Measurements from ENCODE around the gene CAMKK2.
A peak's percentile ranks its signal among the peaks of the same experiment; 100 is the strongest.
"Not testable (repeated sequence)": the region's sequence is repeated elsewhere in the genome, so short reads cannot be mapped to it uniquely, and the experiment has no call there.

The CAMKK2 gene

DNA sequence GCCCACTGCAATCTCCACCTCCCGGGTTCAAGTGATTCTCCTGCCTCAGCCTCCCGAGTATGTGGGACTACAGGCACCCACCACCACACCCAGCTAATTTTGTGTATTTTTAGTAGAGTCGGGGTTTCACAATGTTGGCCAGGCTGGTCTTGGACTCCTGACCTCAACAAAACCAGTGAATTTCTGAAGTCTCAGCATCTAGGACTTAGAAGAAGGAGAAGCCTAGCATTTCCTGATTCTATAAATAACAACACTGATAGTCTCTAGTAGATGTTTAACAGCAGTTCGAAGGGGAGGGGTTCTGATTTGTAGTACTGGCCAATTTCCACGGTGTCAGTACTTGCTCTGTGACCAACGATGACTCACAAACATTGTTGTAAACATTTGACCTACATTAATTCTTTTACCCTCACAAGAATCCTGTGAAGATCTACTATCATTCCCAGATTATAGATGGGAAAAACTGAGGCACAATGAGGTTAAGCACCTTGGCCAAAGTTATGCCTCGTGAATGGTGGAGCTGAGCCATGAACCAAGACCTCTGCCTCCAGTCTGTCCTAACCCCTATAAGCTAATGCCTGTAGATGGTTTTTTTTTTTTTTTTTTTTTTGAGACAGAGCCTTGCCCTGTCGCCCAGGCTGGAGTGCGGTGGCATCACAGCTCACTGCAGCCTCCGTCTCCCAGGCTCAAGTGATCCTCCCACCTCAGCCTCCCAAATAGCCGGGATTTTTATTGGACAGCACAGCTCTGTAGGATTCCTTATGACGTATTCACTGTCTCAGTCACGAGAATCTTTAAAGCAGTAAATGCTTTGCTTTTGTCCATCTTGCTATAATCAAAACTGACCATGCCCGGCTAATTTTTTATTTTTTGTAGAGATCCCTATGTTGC lies 81.4 kb downstream of the CAMKK2 start:
- DNase-seq = no peak
- Histone ChIP-seq H3K27me3 (no peaks in the 10 kb centered on the region), H3K36me3 (no peaks in the 10 kb centered on the region), H3K4me1 (peaks cover 8% of the 10 kb centered on the region), H3K9me3 (no peaks in the 10 kb centered on the region), H3K4me3 (ENCODE audit: low read depth, low read length) (no peak overlapping the region)
- TF ChIP-seq, protein P1, sequence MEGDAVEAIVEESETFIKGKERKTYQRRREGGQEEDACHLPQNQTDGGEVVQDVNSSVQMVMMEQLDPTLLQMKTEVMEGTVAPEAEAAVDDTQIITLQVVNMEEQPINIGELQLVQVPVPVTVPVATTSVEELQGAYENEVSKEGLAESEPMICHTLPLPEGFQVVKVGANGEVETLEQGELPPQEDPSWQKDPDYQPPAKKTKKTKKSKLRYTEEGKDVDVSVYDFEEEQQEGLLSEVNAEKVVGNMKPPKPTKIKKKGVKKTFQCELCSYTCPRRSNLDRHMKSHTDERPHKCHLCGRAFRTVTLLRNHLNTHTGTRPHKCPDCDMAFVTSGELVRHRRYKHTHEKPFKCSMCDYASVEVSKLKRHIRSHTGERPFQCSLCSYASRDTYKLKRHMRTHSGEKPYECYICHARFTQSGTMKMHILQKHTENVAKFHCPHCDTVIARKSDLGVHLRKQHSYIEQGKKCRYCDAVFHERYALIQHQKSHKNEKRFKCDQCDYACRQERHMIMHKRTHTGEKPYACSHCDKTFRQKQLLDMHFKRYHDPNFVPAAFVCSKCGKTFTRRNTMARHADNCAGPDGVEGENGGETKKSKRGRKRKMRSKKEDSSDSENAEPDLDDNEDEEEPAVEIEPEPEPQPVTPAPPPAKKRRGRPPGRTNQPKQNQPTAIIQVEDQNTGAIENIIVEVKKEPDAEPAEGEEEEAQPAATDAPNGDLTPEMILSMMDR (IDR thresholded peaks at IDR 0.05; ENCODE audit: low read depth, low read length) = no peak

- DNase-seq = no peak
- TF ChIP-seq, protein P1 (IDR thresholded peaks at IDR 0.05; ENCODE audit: low read depth, low read length) = no peak
- Histone ChIP-seq H3K9me3 (no peaks in the 10 kb centered on the region), H3K4me3 (ENCODE audit: low read depth, low read length) (no peak overlapping the region), H3K27me3 (no peaks in the 10 kb centered on the region), H3K36me3 (no peaks in the 10 kb centered on the region), H3K4me1 (peaks cover 8% of the 10 kb centered on the region)
Measured at GRCh38 chr12:121214166-121214777, 82.2 kb downstream of the CAMKK2 start.

DNA sequence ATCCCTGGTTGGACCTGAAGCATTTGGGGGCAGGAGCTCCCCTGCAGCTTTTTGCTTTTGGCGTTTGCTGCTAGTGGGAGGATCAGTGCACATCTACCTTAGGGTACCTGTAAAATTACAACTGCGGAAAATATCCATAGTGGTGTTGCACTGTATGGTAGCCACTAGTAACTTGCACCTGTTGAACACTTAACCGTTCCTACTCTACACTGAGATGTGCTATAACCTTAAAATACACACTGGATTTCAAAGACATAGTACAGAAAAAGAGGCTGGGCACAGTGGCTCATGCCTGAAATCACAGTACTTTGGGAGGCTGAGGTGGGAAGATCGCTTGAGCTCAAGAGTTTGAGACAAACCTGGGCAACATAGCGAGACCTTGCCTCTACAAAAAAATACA lies 83.6 kb downstream of the CAMKK2 start:
- H3K9me3 ChIP-seq = no peaks in the 10 kb centered on the region
- H3K4me1 ChIP-seq = peaks cover 1% of the 10 kb centered on the region
- TF ChIP-seq, protein P1 (IDR thresholded peaks at IDR 0.05; ENCODE audit: low read depth, low read length) = no peak
- H3K4me3 ChIP-seq (ENCODE audit: low read depth, low read length) = no peak overlapping the region
- H3K36me3 ChIP-seq = no peaks in the 10 kb centered on the region
- no peaks in the 10 kb centered on the region for H3K27me3 ChIP-seq
- DNase-seq = no peak

DNA sequence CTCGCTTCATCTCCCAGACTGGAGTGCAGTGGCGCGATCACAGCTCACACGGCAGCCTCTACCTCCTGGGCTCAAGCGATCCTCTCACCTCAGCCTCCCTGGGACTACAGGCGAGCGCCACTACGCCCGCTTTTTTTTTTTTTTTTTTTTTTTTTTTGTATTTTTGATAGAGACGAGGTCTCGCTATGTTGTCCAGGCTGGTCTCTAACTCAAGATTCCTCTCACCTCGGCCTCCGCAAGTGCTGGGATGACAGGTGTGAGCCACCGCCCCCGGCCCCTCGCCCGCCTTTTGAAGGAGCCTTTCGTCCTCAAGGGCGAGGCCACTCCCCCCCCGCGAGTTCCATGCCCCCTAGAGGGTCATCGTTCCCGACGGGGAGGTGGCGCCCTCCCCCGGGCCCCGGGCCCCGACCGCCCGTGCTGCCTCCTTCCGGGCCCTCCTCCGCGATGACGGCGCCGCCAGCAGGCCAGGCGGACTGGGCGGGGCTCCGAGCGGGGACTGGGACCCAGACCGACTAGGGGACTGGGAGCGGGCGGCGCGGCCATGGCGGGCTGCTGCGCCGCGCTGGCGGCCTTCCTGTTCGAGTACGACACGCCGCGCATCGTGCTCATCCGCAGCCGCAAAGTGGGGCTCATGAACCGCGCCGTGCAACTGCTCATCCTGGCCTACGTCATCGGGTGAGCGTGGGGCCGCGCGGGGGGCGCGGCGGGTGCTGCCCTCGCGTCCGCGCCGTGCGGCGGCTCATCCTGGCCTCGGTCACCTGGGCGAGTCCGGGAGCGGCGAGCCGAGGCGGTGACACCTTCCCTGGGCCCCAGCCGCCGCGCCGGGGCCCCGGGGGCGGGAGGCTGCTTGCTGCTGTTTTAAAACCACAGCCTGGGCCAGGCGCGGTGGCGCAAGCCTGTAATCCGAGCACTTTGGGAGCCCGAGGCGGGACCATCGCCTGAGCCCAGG lies 86.6 kb downstream of the CAMKK2 start, which contains the start of gene P2RX4:
TSS of gene P2RX4 (plus strand) at position 506 of the 949 bp plus-strand sequence. CDS start at position 542, 36 bp downstream.
- Histone ChIP-seq H3K9me3 (no peaks in the 10 kb centered on the region), H3K36me3 (no peaks in the 10 kb centered on the region), H3K4me3 (ENCODE audit: low read depth, low read length) (peak within 1 kb of the TSS; percentile 67), H3K27me3 (no peaks in the 10 kb centered on the region), H3K4me1 (no peaks in the 10 kb centered on the region)
- TF ChIP-seq, protein P1 (IDR thresholded peaks at IDR 0.05; ENCODE audit: low read depth, low read length) = peak; percentile 19; the same call in 1 of the 2 replicates
- DNase-seq = peak; percentile 93

- no peaks in the 10 kb centered on the region for H3K27me3 ChIP-seq
- H3K4me1 ChIP-seq = no peaks in the 10 kb centered on the region
- no peaks in the 10 kb centered on the region for H3K36me3 ChIP-seq
- TF ChIP-seq, protein P1 (IDR thresholded peaks at IDR 0.05; ENCODE audit: low read depth, low read length) = no peak
- H3K4me3 ChIP-seq (ENCODE audit: low read depth, low read length) = no peak overlapping the region; the same call in 1 of the 2 replicates
- no peaks in the 10 kb centered on the region for H3K9me3 ChIP-seq
- no peak for DNase-seq
Measured at GRCh38 chr12:121209221-121209620, 87.3 kb downstream of the CAMKK2 start.

DNA sequence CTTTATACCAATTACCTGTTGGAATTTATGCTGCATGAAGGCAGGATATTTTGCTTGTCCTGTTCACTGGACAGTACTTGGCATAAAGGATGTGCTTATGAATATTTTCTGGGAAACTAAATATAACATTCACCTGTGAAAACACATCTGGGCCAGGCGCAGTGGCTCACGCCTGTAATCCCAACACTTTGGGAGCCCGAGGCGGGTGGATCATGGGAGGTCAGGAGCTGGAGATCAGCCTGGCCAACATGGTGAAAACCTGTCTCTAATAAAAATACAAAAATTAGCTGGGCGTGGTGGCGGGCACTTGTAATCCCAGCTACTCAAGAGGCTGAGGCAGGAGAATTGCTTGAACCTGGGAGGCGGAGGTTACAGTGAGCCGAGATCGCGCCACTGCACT lies 87.9 kb downstream of the CAMKK2 start:
- H3K4me3 ChIP-seq (ENCODE audit: low read depth, low read length); H3K27me3 ChIP-seq; DNase-seq; H3K4me1 ChIP-seq; H3K9me3 ChIP-seq; H3K36me3 ChIP-seq: not testable (repeated sequence)
